Astrocyte (in vitro differentiated cells and primary cell): Measurements from ENCODE around the gene TACR1. TPM values are rescaled to one million over a fixed set of nuclear protein-coding genes. Genes with fewer than 3 reads are reported as not detected.
"Not testable (repeated sequence)": the region's sequence is repeated elsewhere in the genome, so short reads cannot be mapped to it uniquely, and the experiment has no call there.

Source experiments
- DNase-seq: peaks from one replicate; pipeline ENCODE4 v3.0.0-alpha.2; 2010; ENCODE audit warnings: low read depth
- FAIRE-seq: peaks from 2 replicates; lab custom pipeline; 2011; peaks lifted over from hg19 to GRCh38; lab: Jason Lieb, UNC
- H2AFZ ChIP-seq: 2 replicates; pipeline ENCODE4 v1.6.0; 2012; ENCODE audit warnings: low read depth, low read length, inconsistent platforms
- H3K27ac ChIP-seq: 2 replicates; pipeline ENCODE4 v1.5.1; 2011; ENCODE audit warnings: low read depth, low read length, inconsistent platforms
- H3K27me3 ChIP-seq: 2 replicates; pipeline ENCODE4 v1.6.0; 2011; ENCODE audit warnings: low read length, inconsistent platforms; ENCODE audit not compliant: insufficient read depth
- H3K36me3 ChIP-seq: 2 replicates; pipeline ENCODE4 v1.5.1; 2011; ENCODE audit warnings: low read length, inconsistent platforms; ENCODE audit not compliant: insufficient read depth
- H3K4me1 ChIP-seq: 2 replicates; pipeline ENCODE4 v1.5.1; 2011; ENCODE audit warnings: low read length, inconsistent platforms; ENCODE audit not compliant: insufficient read depth
- H3K4me2 ChIP-seq: 2 replicates; pipeline ENCODE4 v1.6.0; 2012; ENCODE audit warnings: low read length, inconsistent platforms
- H3K4me3 ChIP-seq: 2 replicates; pipeline ENCODE4 v1.5.1; 2011; ENCODE audit warnings: low read depth, mild to moderate bottlenecking, low read length, inconsistent platforms; ENCODE audit not compliant: insufficient read depth
- H3K79me2 ChIP-seq: 2 replicates; pipeline ENCODE4 v1.6.0; 2012; ENCODE audit warnings: mild to moderate bottlenecking, low read length, inconsistent platforms; ENCODE audit not compliant: insufficient read depth
- H3K9ac ChIP-seq: 2 replicates; pipeline ENCODE4 v1.6.0; 2012; ENCODE audit warnings: mild to moderate bottlenecking, low read length, inconsistent platforms
- H3K9me3 ChIP-seq: 2 replicates; pipeline ENCODE4 v1.5.1; 2012; ENCODE audit warnings: low read depth, mild to moderate bottlenecking, low read length, inconsistent platforms; ENCODE audit not compliant: insufficient read depth
- H4K20me1 ChIP-seq: 2 replicates; pipeline ENCODE4 v1.6.0; 2012; ENCODE audit warnings: low read length, inconsistent platforms; ENCODE audit not compliant: insufficient read depth
- H3K27ac Mint-ChIP-seq: one replicate; pipeline ENCODE4 v1.8.0; 2021; ENCODE audit warnings: mild to moderate bottlenecking, mixed read lengths; ENCODE audit not compliant: unreplicated experiment
- H3K27me3 Mint-ChIP-seq: one replicate; pipeline ENCODE4 v1.8.0; 2021; ENCODE audit warnings: low read depth, mixed read lengths; ENCODE audit not compliant: unreplicated experiment
- H3K36me3 Mint-ChIP-seq: one replicate; pipeline ENCODE4 v1.8.0; 2021; ENCODE audit warnings: low read depth, mixed read lengths; ENCODE audit not compliant: unreplicated experiment
- H3K4me1 Mint-ChIP-seq: one replicate; pipeline ENCODE4 v1.8.0; 2021; ENCODE audit warnings: low read depth, mixed read lengths; ENCODE audit not compliant: unreplicated experiment
- H3K4me3 Mint-ChIP-seq: one replicate; pipeline ENCODE4 v1.8.0; 2021; ENCODE audit warnings: mild to moderate bottlenecking, moderate library complexity, mixed read lengths; ENCODE audit not compliant: unreplicated experiment
- H3K9me3 Mint-ChIP-seq: one replicate; pipeline ENCODE4 v1.8.0; 2021; ENCODE audit warnings: mild to moderate bottlenecking, mixed read lengths; ENCODE audit not compliant: unreplicated experiment
- CTCF ChIP-seq: IDR thresholded peaks from 2 replicates; pipeline ENCODE4 v1.5.1; 2011; ENCODE audit warnings: low read depth, mild to moderate bottlenecking, inconsistent platforms, low read length, moderate library complexity; ENCODE audit not compliant: insufficient read depth
- EZH2 ChIP-seq: IDR thresholded peaks from 2 replicates; pipeline ENCODE4 v1.6.1; 2012; ENCODE audit warnings: mild to moderate bottlenecking, low read length, inconsistent platforms; ENCODE audit not compliant: insufficient read depth
- total RNA-seq: library from RNA; stranded (reverse); gene quantifications from 2 replicates; pipeline ENCODE4 v1.2.1, GENCODE V29; 2021

Gene TACR1
- total RNA-seq, 1 donor from 2014 or later: not detected

- Histone ChIP-seq H3K4me1 (no peaks in the 10 kb centered on the region), H2AFZ (no peak overlapping the region), H4K20me1 (no peaks in the 10 kb centered on the region), H3K79me2 (no peaks in the 10 kb centered on the region), H3K27me3 (no peaks in the 10 kb centered on the region), H3K27ac (no peak overlapping the region), H3K9ac (no peak overlapping the region), H3K9me3 (no peaks in the 10 kb centered on the region), H3K36me3 (no peaks in the 10 kb centered on the region), H3K4me2 (no peak overlapping the region), H3K4me3 (no peak overlapping the region)
- H3K9me3 Mint-ChIP-seq: peaks cover 2% of the 10 kb centered on the region
- H3K27ac Mint-ChIP-seq: no peak overlapping the region
- H3K36me3 Mint-ChIP-seq: no peaks in the 10 kb centered on the region
- H3K27me3 Mint-ChIP-seq: no peaks in the 10 kb centered on the region
- peaks cover 3% of the 10 kb centered on the region for H3K4me1 Mint-ChIP-seq
- no peak overlapping the region for H3K4me3 Mint-ChIP-seq
- DNase-seq (peak; percentile 12), FAIRE-seq (no peak)
- TF ChIP-seq EZH2 (no peak), CTCF (no peak)
These were observed 52.6 kb downstream of the TACR1 start for GRCh38 chr2:75146606-75147332.

DNA sequence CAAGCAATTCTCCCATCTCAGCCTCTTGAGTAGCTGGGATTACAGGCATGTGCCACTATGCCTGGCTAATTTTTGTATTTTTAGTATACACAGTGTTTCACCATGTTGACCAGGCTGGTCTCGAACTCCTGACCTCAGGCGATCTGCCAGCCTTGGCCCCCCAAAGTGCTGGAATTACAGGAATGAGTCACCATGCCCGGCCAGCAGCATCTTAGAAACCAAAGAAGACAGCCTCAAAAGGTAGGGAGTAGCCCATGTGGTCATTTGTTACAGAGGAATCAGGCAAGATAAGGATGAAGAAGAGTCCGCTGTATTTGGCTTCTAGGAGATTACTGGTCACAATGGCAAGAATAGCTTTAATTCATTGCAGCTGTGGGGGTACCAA, 53.1 kb downstream of the TACR1 start:
- H3K4me2 ChIP-seq, H3K4me1 Mint-ChIP-seq, H3K79me2 ChIP-seq, FAIRE-seq, H3K27me3 ChIP-seq, H3K9ac ChIP-seq, H3K36me3 ChIP-seq, H3K27me3 Mint-ChIP-seq, H3K9me3 ChIP-seq, H2AFZ ChIP-seq, H3K9me3 Mint-ChIP-seq, H3K27ac ChIP-seq, H3K4me3 Mint-ChIP-seq, H3K36me3 Mint-ChIP-seq, H4K20me1 ChIP-seq, H3K4me3 ChIP-seq, DNase-seq, H3K4me1 ChIP-seq, H3K27ac Mint-ChIP-seq: not testable (repeated sequence)

DNA sequence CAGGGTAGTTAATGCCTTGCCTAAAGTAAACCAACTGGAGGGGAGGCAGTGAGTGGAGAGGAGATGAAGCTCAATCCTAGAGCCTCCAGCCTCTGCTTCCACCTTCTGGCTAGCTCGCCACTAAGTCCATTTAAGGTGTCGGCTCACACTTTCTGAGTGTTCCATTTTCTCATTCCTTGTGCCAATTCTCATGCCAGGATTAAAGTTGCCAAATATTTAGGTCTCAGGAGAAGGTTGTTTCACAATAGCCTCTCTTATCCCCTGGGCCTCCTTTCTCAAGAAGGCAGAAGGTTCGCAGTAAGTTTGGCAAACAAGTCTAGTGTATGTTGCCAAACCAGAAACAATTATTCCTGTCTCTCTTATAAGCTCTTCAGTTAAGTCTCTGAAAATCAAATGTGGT, 57.2 kb downstream of the TACR1 start:
- Histone ChIP-seq H3K4me3 (no peak overlapping the region), H2AFZ (no peak overlapping the region), H3K4me1 (no peaks in the 10 kb centered on the region), H3K9me3 (no peaks in the 10 kb centered on the region), H3K79me2 (no peaks in the 10 kb centered on the region), H4K20me1 (no peaks in the 10 kb centered on the region), H3K4me2 (no peak overlapping the region), H3K27ac (no peak overlapping the region), H3K36me3 (no peaks in the 10 kb centered on the region), H3K27me3 (no peaks in the 10 kb centered on the region), H3K9ac (no peak overlapping the region)
- TF ChIP-seq CTCF (no peak), EZH2 (no peak)
- Mint-ChIP-seq H3K27ac (no peak overlapping the region), H3K27me3 (peaks cover 5% of the 10 kb centered on the region), H3K4me1 (peaks cover 4% of the 10 kb centered on the region), H3K4me3 (no peak overlapping the region), H3K9me3 (no peaks in the 10 kb centered on the region), H3K36me3 (no peaks in the 10 kb centered on the region)
- no peak for FAIRE-seq
- peak; percentile 41 for DNase-seq
